Adipose tissue (tissue), 3 donors: Measurements from ENCODE around the gene TCP11L1. TPM values are rescaled to one million over a fixed set of nuclear protein-coding genes. Genes with fewer than 3 reads are reported as not detected.
"Not testable (repeated sequence)": the region's sequence is repeated elsewhere in the genome, so short reads cannot be mapped to it uniquely, and the experiment has no call there.

ENCODE experiments used
- H3K27ac ChIP-seq: one replicate; pipeline ENCODE4 v1.5.1; 2013; ENCODE audit warnings: low read depth, low read length
- WGBS, 3 donors: extraction: QIAGEN DNeasy Blood & Tissue Kit; methylation state at CpG; one replicate each; pipeline ENCODE4 v1.1.7; 2013; 5-methylcytosine and 5-hydroxymethylcytosine counted together
- polyA plus RNA-seq, 3 donors: library from polyadenylated mRNA; stranded (reverse); fragments of 200-250 nt; gene quantifications; one replicate each; pipeline ENCODE4 v1.2.3, GENCODE V29; 2013
- donor health status: healthy with polysubstance abuse.
- donor health status: Bipolar disorder and iron deficiency.
- donor health status: healthy.

The TCP11L1 gene
- polyA plus RNA-seq, 3 donors: 4.3 to 8.1 (median 5.3) TPM

DNA sequence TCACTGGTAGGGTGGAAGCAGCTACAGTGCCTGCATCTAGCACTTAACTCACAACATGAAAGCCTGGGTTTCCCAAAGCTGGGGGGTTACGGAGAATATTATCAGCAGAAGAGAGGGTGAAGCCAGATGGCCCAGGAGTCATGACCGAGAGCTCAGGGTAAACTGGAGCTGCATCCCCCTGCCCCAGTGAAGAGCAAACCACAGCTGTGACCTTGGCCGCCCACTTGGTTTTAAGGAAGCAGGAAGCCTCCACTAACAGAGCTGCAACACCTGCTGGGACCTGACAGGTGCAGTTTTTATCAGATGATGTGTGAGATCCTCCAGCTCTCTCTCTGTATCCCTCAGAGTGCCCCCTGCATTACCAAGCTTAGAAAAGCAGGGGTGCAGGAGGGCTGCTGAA lies 20.9 kb downstream of the TCP11L1 start:
- 88 to 95% (median 93%) methylated on average over 3 of the region's 3 CpGs for WGBS, 3 donors
- no peak overlapping the region for H3K27ac ChIP-seq

DNA sequence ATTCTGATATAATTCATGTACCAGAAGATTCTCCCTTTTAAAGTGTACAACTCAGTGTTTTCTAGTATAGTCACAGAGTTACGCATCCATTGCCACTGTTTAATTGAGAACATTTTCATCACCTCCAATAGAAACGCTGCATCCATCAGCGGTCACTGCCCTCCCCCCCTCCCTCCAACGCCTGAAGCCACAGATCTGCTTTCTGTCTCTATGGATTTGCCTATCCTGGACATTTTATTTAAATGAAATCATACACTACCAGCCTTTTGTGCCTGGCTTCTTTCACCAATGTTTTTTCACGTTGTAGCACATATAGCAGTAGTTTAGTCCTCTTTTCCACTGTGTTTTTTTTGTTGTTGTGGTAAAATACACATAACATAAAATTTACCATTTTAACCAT lies 22.8 kb downstream of the TCP11L1 start:
- H3K27ac ChIP-seq: no peak overlapping the region
- WGBS, 3 donors: 71 to 81% (median 76%) methylated on average over 5 of the region's 5 CpGs

DNA sequence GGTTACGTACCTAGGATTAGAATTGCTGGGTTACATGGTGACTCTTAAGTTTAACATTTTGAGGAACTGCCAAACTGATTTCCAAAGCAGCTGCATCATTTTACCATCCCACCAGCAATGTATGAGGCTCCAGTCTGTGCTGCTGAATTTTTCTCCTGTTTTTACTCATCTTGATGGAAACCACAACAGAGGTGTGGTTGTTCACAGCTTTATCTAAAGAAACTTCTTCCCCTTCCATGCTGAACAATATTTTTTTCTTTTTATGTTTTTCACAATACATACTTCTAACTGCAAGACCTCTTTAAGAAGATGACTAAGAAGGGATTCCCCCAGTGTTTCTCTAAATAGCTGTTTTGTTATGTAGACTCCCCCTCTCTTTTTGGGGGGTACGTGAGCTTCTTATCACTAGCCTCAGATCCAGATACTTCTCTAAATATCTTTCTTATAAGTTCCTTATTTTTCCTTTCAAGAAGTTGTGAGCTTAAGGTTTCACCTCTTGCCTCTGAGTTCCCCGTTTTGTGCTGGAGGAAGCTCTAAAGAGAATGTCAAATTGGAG lies 24.0 kb downstream of the TCP11L1 start:
- H3K27ac ChIP-seq: no peak overlapping the region
- whole genome bisulfite sequencing, 3 donors: 41 to 78% (median 53%) methylated on average over 3 of the region's 3 CpGs

DNA sequence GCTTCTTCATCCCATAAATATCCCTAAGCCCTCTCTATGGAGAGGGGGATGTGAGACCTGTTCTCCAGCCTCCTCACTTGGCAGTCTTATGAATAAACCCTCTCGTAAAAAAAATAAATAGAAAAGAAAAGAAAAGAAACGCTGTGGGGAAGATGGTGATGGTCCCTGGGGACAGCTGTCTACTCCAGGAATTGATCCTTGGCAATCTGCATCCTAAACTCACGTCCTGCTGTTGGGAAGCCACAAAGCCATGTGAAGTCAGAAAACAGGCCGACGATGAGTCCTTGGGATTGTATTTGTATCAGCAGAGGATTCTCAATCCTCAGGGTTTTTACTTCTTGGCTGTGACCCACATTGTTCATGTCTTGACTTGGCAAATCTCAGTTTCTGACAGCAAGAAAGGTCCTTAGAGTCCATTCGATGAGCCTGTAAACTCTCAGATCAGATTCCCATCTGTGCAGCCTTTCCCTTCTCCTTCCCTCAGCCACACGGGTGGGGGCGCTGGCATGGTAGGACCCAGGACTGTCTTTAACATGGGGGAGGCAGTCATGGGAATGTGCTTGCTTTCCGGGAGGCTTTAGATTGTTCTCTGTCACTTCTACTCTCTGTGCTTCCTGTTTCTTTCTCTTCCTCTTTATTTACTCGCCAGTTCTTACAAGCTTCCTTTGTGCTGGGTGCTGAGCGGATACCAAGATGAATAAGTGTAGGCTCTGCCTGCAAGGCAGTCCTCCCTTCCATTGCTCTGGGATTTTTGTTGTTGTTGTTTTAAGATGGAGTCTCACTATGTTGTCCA lies 24.9 kb downstream of the TCP11L1 start:
- no peak overlapping the region for H3K27ac ChIP-seq

DNA sequence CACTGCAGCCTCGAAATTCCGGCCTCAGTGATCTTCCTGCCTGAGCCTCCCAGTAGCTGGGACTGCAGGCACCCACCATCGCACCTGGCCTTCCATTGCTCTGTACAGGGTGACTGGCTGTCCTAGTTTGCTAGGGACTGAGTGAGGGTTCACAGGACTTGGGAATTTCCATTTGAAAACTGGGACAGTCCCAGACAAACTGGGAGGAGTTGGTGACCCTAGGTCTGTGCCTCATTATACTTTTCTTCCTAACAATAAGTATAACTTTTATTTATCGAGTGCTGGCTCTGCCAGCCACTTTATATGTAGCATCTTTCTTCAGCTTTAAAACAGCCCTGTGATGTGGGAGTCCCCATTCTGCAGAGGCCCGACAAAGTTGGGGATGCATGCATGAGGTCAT lies 25.5 kb downstream of the TCP11L1 start:
- H3K27ac ChIP-seq: no peak overlapping the region

More for the DNA sequence above, 24.9 kb downstream of the TCP11L1 start:
- 37 to 62% (median 40%) methylated on average over 11 of the region's 11 CpGs for WGBS, 3 donors

DNA sequence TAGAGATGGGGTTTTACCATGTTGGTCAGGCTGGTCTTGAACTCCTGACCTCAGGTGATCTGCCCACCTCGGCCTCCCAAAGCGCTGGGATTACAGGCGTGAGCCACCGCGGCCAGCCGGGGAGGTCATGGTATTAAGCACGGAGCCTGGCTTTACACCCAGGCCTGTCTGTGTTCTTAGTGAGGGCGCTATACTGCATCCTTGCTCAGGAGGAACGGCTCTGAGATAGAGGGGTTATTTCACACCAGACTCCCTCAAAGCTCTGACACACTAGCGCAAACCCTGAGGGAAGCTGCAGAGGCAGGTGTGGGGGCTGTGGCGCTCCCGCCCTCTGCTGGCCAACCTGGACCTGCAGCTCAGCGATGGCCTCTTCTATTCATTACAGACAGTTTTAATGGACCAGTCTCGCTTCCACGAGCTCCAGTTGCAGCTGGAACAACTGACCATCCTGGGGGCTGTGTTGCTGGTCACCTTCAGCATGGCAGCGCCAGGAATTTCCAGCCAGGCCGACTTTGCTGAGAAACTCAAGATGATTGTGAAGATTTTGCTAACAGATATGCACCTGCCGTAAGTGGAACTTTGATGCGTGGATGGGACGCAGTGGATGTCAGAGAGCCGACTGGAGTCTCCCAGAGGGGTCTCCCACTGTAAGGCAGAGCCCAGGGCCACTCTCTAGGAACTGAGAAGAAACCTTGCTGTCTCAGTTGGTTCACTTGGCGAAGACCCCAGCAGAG lies 26.2 kb downstream of the TCP11L1 start:
- WGBS, 3 donors: 59 to 71% (median 70%) methylated on average over 22 of the region's 22 CpGs
- no peak overlapping the region for H3K27ac ChIP-seq

More for the DNA sequence above, 25.5 kb downstream of the TCP11L1 start:
- WGBS, 3 donors: 88 to 92% (median 90%) methylated on average over 5 of the region's 5 CpGs

DNA sequence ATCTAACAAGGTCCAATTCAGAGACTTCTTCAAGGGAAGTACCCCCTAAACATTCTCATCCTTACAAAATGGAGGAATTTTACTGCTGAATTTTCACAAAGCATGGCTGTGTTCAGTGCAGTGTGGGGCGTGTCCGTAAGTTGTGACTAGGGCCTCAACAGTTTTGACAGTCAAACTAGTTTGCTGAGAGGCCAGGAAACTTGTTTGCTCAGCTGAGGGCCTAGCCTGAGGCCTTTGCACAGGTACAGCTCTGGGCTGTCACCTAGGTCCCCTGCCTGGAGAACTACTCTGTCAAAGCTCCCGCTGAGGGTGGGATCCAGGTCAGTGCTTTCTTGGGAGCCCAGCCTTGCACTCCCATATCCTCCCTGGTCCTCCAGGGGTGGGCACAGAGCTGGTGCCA lies 27.9 kb downstream of the TCP11L1 start:
- WGBS, 3 donors: 91 to 97% (median 95%) methylated on average over 3 of the region's 3 CpGs

DNA sequence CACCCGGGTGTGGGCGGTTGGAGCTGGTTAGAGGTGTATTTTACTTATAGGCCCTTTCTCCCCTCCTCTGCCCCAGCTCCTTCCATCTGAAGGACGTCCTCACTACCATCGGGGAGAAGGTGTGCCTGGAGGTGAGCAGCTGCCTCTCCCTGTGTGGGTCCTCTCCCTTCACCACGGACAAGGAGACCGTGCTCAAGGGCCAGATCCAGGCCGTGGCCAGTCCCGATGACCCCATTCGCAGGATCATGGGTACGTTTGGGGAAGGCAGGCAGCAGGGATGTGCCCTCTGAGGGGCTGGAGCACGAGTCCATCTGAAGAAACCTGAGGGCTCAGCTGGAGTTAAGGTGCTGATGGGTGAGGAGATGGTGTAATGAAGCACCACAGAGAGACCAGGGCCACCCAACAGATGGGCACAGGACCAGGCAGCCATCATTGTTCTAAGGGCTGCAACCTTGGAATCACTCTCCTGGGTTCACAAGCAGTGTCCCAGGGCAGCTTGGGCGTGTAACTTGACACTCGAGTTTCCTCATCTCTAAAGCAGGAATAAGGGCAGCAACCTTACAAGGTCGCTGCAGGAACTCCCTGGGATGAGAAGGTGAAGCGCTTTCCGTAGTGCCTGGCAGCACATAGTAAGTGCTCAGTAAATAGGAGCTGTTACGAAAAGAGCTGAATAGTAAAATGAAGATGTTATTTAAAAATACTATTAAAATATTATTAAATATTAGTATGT lies 29.4 kb downstream of the TCP11L1 start:
- 93 to 96% (median 95%) methylated on average over 17 of the region's 17 CpGs for WGBS, 3 donors
- H3K27ac ChIP-seq: no peak overlapping the region

More for the DNA sequence above, 27.9 kb downstream of the TCP11L1 start:
- H3K27ac ChIP-seq: no peak overlapping the region

DNA sequence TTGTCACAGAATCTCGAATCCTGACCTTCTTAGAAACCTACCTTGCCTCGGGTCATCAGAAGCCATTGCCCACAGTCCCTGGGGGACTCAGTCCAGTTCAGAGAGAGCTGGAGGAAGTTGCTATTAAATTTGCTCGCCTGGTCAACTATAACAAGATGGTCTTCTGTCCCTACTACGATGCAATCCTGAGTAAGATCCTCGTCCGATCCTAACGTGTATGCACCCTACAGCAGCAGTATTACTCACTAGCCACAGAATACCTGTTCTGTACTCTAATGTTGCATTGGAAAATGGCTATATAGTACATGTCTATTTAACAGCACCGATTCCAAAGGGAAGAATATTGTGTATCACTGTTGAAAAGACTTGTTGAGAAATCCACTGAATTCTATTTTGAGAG lies 33.1 kb downstream of the TCP11L1 start:
- no peak overlapping the region for H3K27ac ChIP-seq

DNA sequence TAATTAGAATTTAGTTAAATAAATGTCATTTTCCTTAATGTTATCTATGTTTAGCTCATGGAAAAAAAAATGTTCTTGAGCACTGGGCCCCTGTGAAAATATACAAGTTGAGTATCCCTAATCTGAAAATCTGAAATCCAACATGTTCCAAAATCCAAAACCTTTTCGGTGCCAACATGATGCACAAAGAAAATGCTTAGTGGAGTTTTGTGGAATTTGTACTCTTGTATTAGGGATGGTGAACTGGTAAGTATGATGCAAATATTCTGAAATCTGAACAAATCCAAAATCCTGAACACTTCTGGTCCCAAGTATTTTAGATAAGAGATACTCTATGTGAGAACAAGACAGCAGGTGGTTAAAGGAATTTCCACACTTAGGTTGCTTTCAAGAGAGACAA lies 44.5 kb downstream of the TCP11L1 start:
- 88 to 100% (median 97%) methylated on average over 1 of the region's 1 CpG for WGBS, 3 donors
- no peak overlapping the region for H3K27ac ChIP-seq

More for the DNA sequence above, 33.1 kb downstream of the TCP11L1 start:
- WGBS, 3 donors: 89 to 93% (median 90%) methylated on average over 8 of the region's 8 CpGs

DNA sequence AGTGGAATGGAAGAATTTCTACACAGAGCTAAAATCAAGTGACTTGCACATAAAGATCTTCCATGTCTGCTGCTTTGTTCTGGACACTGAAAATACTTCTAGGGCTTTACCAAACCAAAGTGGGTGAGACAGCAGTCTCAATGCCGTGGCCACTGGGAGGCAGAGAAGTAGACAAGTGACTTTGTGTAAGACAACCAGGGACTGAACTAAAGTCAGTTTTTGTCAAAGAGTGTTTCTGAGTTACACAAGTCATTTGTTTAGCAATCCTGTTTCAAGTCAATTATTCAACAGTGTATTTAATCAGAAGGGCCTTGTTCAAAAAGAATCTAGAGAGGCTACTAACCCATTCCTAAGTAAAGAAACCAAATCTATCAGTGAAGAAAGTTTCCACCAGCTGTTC lies 46.6 kb downstream of the TCP11L1 start:
- WGBS, 3 donors: 88 to 91% (median 91%) methylated on average over 1 of the region's 1 CpG
- H3K27ac ChIP-seq: no peak overlapping the region

DNA sequence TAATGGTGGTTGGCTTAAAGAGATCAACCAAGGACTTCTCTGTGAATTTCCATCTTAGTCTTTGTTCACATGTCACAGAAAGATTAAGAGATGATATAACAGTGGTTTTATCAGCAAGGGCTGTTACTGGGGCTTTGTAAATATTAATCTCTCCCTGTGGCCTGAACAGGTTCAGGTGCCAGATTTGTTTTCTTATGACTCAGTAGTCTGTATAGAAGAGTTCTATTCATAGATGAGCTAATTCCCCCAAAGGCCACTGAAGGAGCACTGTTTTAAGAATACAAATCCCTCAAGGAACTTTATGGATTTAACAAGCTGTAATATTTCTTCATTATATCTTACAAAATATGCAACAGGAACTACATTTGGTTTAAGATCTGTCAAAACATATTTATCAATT lies 50.4 kb downstream of the TCP11L1 start:
- H3K27ac ChIP-seq: no peak overlapping the region

DNA sequence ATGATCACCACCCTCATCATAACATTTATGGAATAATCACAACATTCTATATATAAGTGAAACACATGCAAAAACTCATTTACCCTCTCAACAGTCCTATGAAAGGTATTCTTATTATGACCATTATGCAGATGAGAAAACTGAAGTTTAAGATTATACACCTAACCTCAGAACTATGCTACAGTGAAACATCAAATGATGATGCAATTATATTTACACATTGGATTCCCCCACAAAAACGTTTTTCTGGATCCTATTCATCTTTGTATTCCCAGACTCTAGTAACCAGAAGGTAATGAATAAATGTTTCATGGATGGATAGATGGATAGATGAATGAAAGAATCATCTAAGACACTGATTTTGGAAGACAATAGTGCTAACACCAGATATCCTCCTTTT lies 54.8 kb downstream of the TCP11L1 start:
- no peak overlapping the region for H3K27ac ChIP-seq
- WGBS, 3 donors: 33 to 64% (median 55%) methylated on average over 1 of the region's 1 CpG

DNA sequence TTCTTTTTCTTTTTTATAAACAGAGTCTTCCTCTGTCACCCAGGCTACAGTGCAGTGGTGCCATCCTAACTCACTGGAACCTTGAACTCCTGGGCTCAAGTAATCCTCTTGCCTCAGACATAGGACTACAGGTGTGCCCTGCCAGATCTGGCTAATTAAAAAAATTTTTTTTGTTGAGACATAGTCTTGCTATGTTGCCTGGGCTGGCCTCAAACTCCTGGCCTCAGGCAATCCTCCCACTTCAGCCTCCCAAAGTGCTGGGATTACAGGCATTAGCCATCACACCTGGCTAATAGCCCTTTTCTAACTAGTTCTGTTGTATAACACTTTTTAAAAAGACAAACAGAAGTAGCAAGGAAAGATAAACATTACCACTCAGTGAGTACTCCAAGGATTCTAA lies 64.5 kb downstream of the TCP11L1 start:
- no peak overlapping the region for H3K27ac ChIP-seq

DNA sequence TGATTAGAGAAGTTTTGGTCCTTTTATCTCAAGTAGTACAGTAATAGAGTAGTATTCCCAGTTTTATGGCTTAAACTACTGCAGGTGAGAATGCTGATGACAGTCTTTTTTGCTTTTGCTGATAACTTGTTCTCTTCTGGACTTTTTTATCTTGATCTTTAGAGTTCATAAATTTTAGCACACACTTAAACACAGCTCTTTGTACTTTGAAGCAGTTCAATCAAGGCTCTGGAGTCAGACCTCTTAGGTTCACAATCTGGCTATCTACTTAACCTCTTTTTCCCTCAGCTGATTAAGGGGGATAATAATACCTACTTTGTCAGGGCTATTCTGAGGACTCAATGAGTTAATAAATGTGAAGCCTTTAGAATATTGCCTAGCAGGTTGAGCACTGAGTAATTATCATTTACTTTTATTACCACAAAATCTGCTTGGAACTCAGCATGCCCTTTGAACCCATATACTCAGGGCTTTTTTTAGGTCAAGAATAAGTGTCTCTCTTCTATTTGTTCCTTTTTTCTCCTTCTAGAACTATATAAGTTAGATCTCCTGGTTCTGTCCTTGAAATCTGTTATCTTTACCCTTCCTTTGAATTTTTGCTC lies 70.0 kb downstream of the TCP11L1 start:
- H3K27ac ChIP-seq: no peak overlapping the region

DNA sequence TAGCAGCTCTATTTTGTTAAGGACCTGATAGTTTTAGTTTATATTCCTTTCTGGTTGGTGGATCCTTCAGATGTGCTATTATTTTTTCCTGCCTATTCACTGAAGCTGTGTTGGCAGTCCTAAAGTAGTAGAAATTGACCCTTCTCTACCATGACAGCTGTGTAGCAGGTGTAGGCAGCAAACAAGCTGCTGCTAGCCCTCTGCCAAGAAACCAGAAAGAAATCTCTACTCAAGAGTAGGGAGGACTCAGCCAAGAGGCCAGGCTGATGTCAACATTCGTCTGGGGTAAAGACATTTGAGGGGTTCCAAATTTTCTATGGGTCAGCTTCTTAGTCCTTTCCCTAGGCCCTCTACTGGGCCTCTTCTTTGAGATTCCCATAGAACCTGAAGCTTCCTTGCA lies 70.7 kb downstream of the TCP11L1 start:
- WGBS, 3 donors: 38 to 85% (median 56%) methylated on average over 1 of the region's 1 CpG
- H3K27ac ChIP-seq: no peak overlapping the region

DNA sequence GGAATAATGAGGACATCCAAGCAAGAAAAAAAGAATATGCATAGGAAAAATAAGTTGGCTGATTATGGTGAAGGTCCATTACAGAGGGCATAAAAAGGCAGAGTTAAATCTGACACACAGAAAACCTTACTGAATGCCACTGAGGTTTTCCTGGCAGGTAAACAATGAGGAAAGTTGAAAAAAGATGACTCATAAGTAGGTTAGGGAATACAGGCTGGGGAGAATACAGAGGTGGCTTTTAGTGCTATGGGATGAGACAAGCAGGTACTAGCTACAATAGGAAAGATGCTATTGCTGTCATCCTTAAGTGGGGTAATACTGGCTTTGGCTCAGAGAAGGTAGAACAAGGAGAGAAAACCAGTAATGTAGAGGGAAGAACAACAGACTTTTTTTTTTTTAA lies 77.2 kb downstream of the TCP11L1 start:
- H3K27ac ChIP-seq: no peak overlapping the region

DNA sequence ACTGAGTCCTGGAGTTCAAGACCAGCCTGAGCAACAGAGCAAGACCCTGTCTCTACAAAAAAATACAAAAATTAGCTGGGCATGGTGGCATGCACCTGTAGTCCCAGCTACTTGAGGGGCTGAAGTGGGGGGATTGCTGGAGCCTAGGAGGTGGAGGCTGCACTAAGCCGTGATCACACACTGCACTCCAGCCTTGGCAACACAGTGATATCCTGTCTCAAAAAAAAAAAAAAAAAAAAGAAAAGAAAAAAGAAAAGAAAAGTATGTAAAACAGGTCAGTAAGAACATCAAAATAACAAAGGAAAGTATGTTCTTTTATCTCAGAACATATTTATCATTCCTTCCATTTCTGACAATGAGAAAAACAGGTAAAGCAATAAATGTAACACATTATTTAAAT lies 83.3 kb downstream of the TCP11L1 start:
- 93 to 100% (median 97%) methylated on average over 1 of the region's 1 CpG for WGBS, 3 donors
- not testable (repeated sequence) for H3K27ac ChIP-seq
